ENCODE measurements around the gene MYL12B.

The MYL12B gene

GRCh38 chr18:3235846-3236245 is 26.1 kb upstream of the MYL12B start:
- H3K4me3 ChIP-seq (ENCODE audit: low read length) = no peak overlapping the region
- no peak for DNase-seq (ENCODE audit: low read depth)
- TF ChIP-seq CTCF (IDR thresholded peaks at IDR 0.05; ENCODE audit: insufficient read depth, low read depth, low read length, missing control alignments) = no peak

GRCh38 chr18:3236470-3236869 is 25.5 kb upstream of the MYL12B start:
- DNase-seq (ENCODE audit: low read depth) = peak; percentile 84

GRCh38 chr18:3238742-3239141 is 23.2 kb upstream of the MYL12B start:
- no peak for DNase-seq (ENCODE audit: low read depth)
- peak; percentile 17 for TF ChIP-seq CTCF (IDR thresholded peaks at IDR 0.05; ENCODE audit: insufficient read depth, low read depth, low read length, missing control alignments)

More at GRCh38 chr18:3236470-3236869, 25.5 kb upstream of the MYL12B start:
- TF ChIP-seq CTCF (IDR thresholded peaks at IDR 0.05; ENCODE audit: insufficient read depth, low read depth, low read length, missing control alignments) = no peak
- no peak overlapping the region for H3K4me3 ChIP-seq (ENCODE audit: low read length)

GRCh38 chr18:3245185-3245564 is 16.8 kb upstream of the MYL12B start:
- no peak for DNase-seq (ENCODE audit: low read depth)
- TF ChIP-seq CTCF (IDR thresholded peaks at IDR 0.05; ENCODE audit: insufficient read depth, low read depth, low read length, missing control alignments) = no peak
- H3K4me3 ChIP-seq (ENCODE audit: low read length) = no peak overlapping the region

More at GRCh38 chr18:3238742-3239141, 23.2 kb upstream of the MYL12B start:
- H3K4me3 ChIP-seq (ENCODE audit: low read length) = no peak overlapping the region

GRCh38 chr18:3245853-3246634 is 15.9 kb upstream of the MYL12B start:
- DNase-seq (ENCODE audit: low read depth) = peak; percentile 89
- peak; percentile 98 for TF ChIP-seq CTCF (IDR thresholded peaks at IDR 0.05; ENCODE audit: insufficient read depth, low read depth, low read length, missing control alignments)
- H3K4me3 ChIP-seq (ENCODE audit: low read length) = peak overlapping the region; percentile 86

- peak overlapping the region; percentile 86 for H3K4me3 ChIP-seq (ENCODE audit: low read length)
- DNase-seq (ENCODE audit: low read depth) = peak; percentile 23
- TF ChIP-seq CTCF (IDR thresholded peaks at IDR 0.05; ENCODE audit: insufficient read depth, low read depth, low read length, missing control alignments) = no peak
These were observed 15.2 kb upstream of the MYL12B start for GRCh38 chr18:3246635-3247239.

Measured in epithelial cell of esophagus (primary cell).